HEK293T (cell line): ENCODE data around the gene YWHAB.

ENCODE experiments used
- CTCF ChIA-PET: fragments of 350-600 bp; formaldehyde crosslinking; extraction: SDS; loops from one replicate; lab custom pipeline; 2021; ENCODE audit warnings: antibody characterized with exemption, inconsistent platforms; lab: Yijun Ruan, JAX
- POLR2A ChIA-PET: fragments of 350-600 bp; formaldehyde crosslinking; extraction: SDS; loops from one replicate; lab custom pipeline; 2020; ENCODE audit warnings: antibody characterized with exemption, inconsistent platforms; lab: Yijun Ruan, JAX
- DNase-seq: peaks from one replicate; pipeline ENCODE4 v3.0.0; 2012; ENCODE audit warnings: mixed read lengths; ENCODE audit errors: extremely low spot score
- ARNT ChIP-seq: fragments of 450-650 bp; IDR thresholded peaks from 2 replicates; pipeline ENCODE4 v1.6.1; 2017; ENCODE audit warnings: mild to moderate bottlenecking
- BHLHE40 ChIP-seq: fragments of 450-650 bp; IDR thresholded peaks from 2 replicates; pipeline ENCODE4 v1.6.1; 2016; ENCODE audit warnings: mild to moderate bottlenecking, moderate library complexity, borderline replicate concordance
- CTBP1 ChIP-seq: fragments of 450-650 bp; IDR thresholded peaks from 2 replicates; pipeline ENCODE4 v1.6.1; 2016; ENCODE audit warnings: borderline replicate concordance
- ELF4 ChIP-seq: fragments of 450-650 bp; IDR thresholded peaks from 2 replicates; pipeline ENCODE4 v1.6.1; 2017; ENCODE audit warnings: antibody characterized with exemption
- FOXA1 ChIP-seq: fragments of 450-650 bp; IDR thresholded peaks from 2 replicates; pipeline ENCODE4 v1.6.1; 2016; ENCODE audit warnings: mild to moderate bottlenecking
- FOXK2 ChIP-seq: fragments of 450-650 bp; IDR thresholded peaks from 2 replicates; pipeline ENCODE4 v1.6.1; 2016; ENCODE audit warnings: mild to moderate bottlenecking
- FOXM1 ChIP-seq: fragments of 450-650 bp; IDR thresholded peaks from 2 replicates; pipeline ENCODE4 v1.6.1; 2017; ENCODE audit warnings: mild to moderate bottlenecking, borderline replicate concordance
- HDGF ChIP-seq: fragments of 450-650 bp; IDR thresholded peaks from 2 replicates; pipeline ENCODE4 v1.6.1; 2017; ENCODE audit warnings: antibody characterized with exemption, borderline replicate concordance
- L3MBTL2 ChIP-seq: fragments of 450-650 bp; conservative IDR thresholded peaks from 2 replicates; pipeline ENCODE4 v1.6.1; 2016; ENCODE audit warnings: mild to moderate bottlenecking
- LEF1 ChIP-seq: fragments of 450-650 bp; IDR thresholded peaks from 2 replicates; pipeline ENCODE4 v1.6.1; 2017; ENCODE audit warnings: mild to moderate bottlenecking, borderline replicate concordance
- NFRKB ChIP-seq: fragments of 450-650 bp; IDR thresholded peaks from 2 replicates; pipeline ENCODE4 v1.6.1; 2016; ENCODE audit warnings: mild to moderate bottlenecking, moderate library complexity
- SP1 ChIP-seq: fragments of 450-650 bp; IDR thresholded peaks from 2 replicates; pipeline ENCODE4 v1.6.1; 2017
- SUZ12 ChIP-seq: fragments of 450-650 bp; IDR thresholded peaks from 2 replicates; pipeline ENCODE4 v1.6.1; 2016; ENCODE audit warnings: mild to moderate bottlenecking
- TARDBP ChIP-seq: fragments of 450-650 bp; IDR thresholded peaks from 2 replicates; pipeline ENCODE4 v1.6.1; 2016
- ZNF384 ChIP-seq: fragments of 450-650 bp; IDR thresholded peaks from 2 replicates; pipeline ENCODE4 v1.6.1; 2016
- TF ChIP-seq, protein P1 (sequence below): fragments of 450-650 bp; IDR thresholded peaks from 2 replicates; pipeline ENCODE4 v1.6.1; 2016

Gene YWHAB

DNA sequence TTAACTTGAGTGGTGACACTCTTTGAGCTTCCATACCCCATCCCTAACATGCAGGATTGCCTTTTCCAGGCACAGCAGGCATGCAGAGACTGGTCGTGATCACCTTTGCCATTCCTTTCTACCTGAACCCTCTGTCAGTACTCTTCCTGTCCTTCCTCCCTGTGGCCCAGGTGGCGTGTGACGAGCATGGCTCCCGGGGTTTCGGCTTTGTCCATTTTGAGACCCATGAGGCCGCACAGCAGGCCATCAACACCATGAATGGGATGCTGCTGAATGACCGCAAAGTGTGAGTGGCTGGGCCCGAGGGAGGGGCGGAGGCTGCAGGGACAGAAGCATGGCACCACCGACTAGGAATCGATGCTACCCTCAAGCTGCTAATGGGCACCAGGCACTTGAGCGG, 31.1 kb downstream of the YWHAB start:
- CTCF ChIA-PET: no interaction called here
- TF ChIP-seq FOXM1 (no peak), FOXA1 (no peak), ELF4 (no peak)
- DNase-seq: no peak
- POLR2A ChIA-PET: no interaction called here

DNA sequence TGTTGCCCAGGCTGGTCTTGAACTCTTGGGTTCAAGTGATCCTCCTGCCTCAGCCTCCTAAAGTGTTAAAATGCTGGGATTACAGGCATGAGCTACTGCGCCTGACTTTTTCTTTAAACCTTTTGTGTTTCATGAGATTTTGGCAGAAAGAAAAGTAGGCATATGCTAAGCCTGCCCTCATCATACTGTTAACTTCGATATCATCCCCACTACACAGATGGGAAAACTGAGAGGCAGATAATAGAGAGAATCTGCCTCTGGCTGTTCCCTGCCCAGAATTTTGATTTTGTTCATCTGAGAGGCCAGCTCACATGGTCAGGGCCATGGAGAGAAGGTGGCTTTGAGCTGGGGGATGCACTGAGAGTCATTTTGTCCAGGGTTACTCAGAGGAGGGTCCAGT, 31.9 kb downstream of the YWHAB start:
- ChIA-PET CTCF (interaction anchor here (0.6 kb wide), 1 partner anchor 342 kb away, joined by 3 read pairs; no protein-coding TSS in a partner anchor), POLR2A (no interaction called here)
- TF ChIP-seq LEF1 (no peak), SP1 (no peak), ZNF384 (no peak), TARDBP (no peak), SUZ12 (no peak), ELF4 (no peak), L3MBTL2 (no peak), FOXA1 (no peak), NFRKB (no peak), CTBP1 (no peak), FOXM1 (no peak), FOXK2 (no peak)
- TF ChIP-seq, protein P1, sequence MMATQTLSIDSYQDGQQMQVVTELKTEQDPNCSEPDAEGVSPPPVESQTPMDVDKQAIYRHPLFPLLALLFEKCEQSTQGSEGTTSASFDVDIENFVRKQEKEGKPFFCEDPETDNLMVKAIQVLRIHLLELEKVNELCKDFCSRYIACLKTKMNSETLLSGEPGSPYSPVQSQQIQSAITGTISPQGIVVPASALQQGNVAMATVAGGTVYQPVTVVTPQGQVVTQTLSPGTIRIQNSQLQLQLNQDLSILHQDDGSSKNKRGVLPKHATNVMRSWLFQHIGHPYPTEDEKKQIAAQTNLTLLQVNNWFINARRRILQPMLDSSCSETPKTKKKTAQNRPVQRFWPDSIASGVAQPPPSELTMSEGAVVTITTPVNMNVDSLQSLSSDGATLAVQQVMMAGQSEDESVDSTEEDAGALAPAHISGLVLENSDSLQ: no peak
- DNase-seq: no peak

DNA sequence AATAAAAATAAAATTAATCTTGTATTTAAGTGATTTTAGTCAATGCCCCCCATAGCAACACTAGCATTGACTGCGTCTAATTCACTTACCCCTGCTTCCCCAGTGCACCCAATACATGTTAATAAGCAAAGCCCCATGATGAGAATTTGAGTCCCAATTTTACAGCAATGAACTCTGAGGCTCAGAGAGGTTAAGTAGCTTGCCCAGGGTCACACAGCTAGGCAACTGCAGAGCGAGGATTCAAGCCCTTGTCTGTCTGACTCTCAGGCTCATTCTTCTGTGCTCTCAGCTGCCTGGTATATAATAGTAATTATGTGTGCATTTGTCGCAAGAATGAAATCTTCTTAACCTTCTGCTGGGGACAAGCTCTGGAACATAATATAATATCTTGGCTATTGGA, 32.8 kb downstream of the YWHAB start:
- DNase-seq: no peak
- ChIA-PET POLR2A (no interaction called here), CTCF (no interaction called here)
- TF ChIP-seq ARNT (no peak), LEF1 (no peak), TARDBP (no peak), CTBP1 (no peak), L3MBTL2 (no peak), HDGF (no peak), FOXA1 (no peak), SUZ12 (no peak), NFRKB (no peak), ELF4 (no peak), ZNF384 (no peak), BHLHE40 (no peak), FOXM1 (no peak), SP1 (no peak), FOXK2 (no peak)
- TF ChIP-seq, protein P1: no peak

DNA sequence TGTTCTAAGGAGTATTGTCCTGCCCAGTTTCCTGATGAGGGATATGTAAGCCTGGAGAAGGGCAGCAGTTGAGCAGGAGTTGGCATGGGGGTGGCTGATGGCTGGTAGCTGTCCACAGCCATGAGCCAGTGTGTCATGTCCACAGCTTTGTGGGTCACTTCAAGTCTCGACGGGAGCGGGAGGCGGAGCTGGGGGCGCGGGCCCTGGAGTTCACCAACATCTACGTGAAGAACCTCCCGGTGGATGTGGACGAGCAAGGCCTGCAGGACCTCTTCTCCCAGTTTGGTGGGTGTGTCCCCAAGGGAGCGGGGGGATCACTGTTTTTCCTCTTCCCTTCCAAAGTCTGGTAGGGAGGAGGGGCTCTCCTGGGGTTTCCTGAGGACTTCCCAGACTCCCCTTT, 33.3 kb downstream of the YWHAB start:
- POLR2A ChIA-PET: no interaction called here
- CTCF ChIA-PET: no interaction called here
- DNase-seq: no peak
- no peak for TF ChIP-seq NFRKB

DNA sequence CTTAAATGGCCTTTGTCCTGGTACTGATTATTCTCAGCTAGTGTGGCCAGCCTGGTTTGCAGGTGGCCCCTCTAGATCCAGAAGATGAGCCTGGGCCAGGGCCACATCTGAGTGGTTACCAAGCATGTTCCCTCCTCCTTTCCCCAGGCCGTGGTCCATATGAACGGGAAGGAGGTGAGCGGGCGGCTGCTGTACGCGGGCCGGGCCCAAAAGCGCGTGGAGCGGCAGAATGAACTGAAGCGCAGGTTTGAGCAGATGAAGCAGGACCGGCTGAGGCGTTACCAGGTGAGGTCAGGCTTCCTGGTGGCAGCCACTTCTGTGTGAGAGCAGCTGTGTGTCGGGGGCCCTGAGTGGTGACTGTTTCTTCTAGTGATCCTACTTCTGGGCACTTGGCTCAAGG, 35.9 kb downstream of the YWHAB start:
- ChIA-PET POLR2A (no interaction called here), CTCF (no interaction called here)
- TF ChIP-seq BHLHE40 (no peak), TARDBP (no peak)
- TF ChIP-seq, protein P1: no peak
- DNase-seq: no peak

DNA sequence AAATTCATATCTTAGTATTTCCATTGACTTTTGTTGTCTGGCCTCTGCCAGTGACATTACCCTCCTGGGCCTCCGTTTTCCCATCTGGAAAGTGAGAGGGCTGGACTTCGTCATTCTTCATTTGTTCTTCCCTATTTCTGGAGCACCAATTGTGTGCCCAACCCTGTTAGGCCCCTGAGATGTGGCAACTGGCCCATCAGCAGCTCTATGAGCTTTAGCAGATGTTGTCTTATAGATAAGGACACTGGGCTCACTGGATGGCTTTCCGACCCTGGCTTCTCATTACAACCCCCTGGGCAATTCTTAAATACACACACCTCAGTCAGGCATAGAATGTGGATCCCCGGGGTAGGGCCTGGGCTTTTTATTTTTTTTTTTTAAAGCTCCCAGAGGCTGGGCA, 39.0 kb downstream of the YWHAB start:
- TF ChIP-seq SP1: no peak
- ChIA-PET CTCF (no interaction called here), POLR2A (no interaction called here)
- DNase-seq: no peak

DNA sequence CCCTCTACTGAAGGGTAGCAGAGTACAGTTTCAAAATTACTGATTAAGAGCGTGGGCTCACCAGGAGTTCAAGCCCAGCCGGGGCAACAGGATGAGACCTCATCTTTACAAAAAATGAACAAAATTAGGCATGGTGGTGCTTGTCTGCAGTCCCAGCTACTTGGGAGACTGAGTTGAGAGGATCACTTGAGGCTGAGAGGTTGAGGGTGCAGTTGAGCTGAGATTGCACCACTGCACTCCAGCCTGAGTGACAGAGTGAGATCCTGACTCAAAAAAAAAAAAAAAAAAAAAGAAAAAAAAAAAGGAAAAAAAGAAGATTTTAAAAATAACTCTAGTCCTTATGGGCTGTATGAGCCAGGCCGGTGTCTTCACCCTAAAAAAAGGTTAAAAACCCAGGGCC, 43.1 kb downstream of the YWHAB start:
- POLR2A ChIA-PET: no interaction called here
- CTCF ChIA-PET: no interaction called here
- DNase-seq: no peak
- TF ChIP-seq NFRKB (no peak), FOXM1 (no peak), BHLHE40 (no peak), FOXA1 (no peak), ZNF384 (no peak), ARNT (no peak), CTBP1 (no peak), SUZ12 (no peak), ELF4 (no peak), L3MBTL2 (no peak), HDGF (no peak), LEF1 (no peak), FOXK2 (no peak), SP1 (no peak), TARDBP (no peak)
- TF ChIP-seq, protein P1: no peak
